Panc1 (cell line): ENCODE measurements around the gene SLC16A7. TPM values are rescaled to one million over a fixed set of nuclear protein-coding genes. Genes with fewer than 3 reads are reported as not detected.

ENCODE experiments used
- ATAC-seq: fragments of 200-7000 bp; cut with Tn5 transposase; 2 replicates; pipeline ENCODE4 v1.9.1; 2020; ENCODE audit warnings: mild to moderate bottlenecking, moderate library complexity
- BruUV-seq: library from RNA; stranded (reverse); fragments of 400-500 nt; replicated peaks from 2 replicates; lab custom pipeline; 2021; lab: Mats Ljungman, UMichigan
- CTCF ChIA-PET: fragments of 300-600 bp; sonication (Branson Sonifier 250); formaldehyde crosslinking; loops from one replicate; lab custom pipeline; 2022; ENCODE audit warnings: antibody characterized with exemption; lab: Charles Lee
- POLR2A ChIA-PET: fragments of 300-600 bp; sonication (Branson Sonifier 250); formaldehyde crosslinking; loops from one replicate; lab custom pipeline; 2022; ENCODE audit warnings: antibody characterized with exemption; lab: Charles Lee
- DNase-seq: peaks from one replicate; pipeline ENCODE4 v3.0.0-alpha.2; 2010; ENCODE audit warnings: low read depth, low spot score
- H3K27ac ChIP-seq: 2 replicates; pipeline ENCODE4 v1.5.1; 2011; ENCODE audit warnings: mild to moderate bottlenecking, low read length, inconsistent platforms
- H3K27me3 ChIP-seq: fragments of 200-500 bp; sonication (Bioruptor generic); 2 replicates; pipeline ENCODE4 v1.6.0; 2014; ENCODE audit warnings: low read length, inconsistent platforms; ENCODE audit not compliant: control insufficient read depth, insufficient read depth
- H3K36me3 ChIP-seq: fragments of 200-500 bp; sonication (Bioruptor generic); 2 replicates; pipeline ENCODE4 v1.5.1; 2014; ENCODE audit warnings: inconsistent platforms, mild to moderate bottlenecking, low read length, moderate library complexity; ENCODE audit not compliant: control insufficient read depth, insufficient read depth
- H3K4me1 ChIP-seq: 2 replicates; pipeline ENCODE4 v1.5.1; 2011; ENCODE audit warnings: inconsistent platforms, mild to moderate bottlenecking, low read length, moderate library complexity; ENCODE audit not compliant: control insufficient read depth, insufficient read depth
- H3K4me3 ChIP-seq, 2 experiments: 2 replicates each; pipeline ENCODE4 v1.5.1; 2011 to 2012; ENCODE audit warnings: low read depth in 2 of 2, low read length in 2 of 2, mild to moderate bottlenecking in 2 of 2, inconsistent platforms in 1 of 2, moderate library complexity in 1 of 2
- H3K9me3 ChIP-seq: fragments of 200-500 bp; sonication (Bioruptor generic); 2 replicates; pipeline ENCODE4 v1.5.1; 2014; ENCODE audit warnings: low read depth, mild to moderate bottlenecking, inconsistent platforms, low read length, moderate library complexity; ENCODE audit not compliant: control insufficient read depth, insufficient read depth
- POLR2AphosphoS5 ChIP-seq: IDR thresholded peaks from 2 replicates; pipeline ENCODE4 v1.6.1; 2012; ENCODE audit warnings: mild to moderate bottlenecking, low read depth, low read length, moderate library complexity
- SIN3A ChIP-seq: IDR thresholded peaks from 2 replicates; pipeline ENCODE4 v1.6.1; 2012; ENCODE audit warnings: low read depth, mild to moderate bottlenecking, low read length, moderate library complexity, borderline replicate concordance; ENCODE audit not compliant: insufficient read depth
- TCF7L2 ChIP-seq: IDR thresholded peaks from 2 replicates; pipeline ENCODE4 v1.6.1; 2011; ENCODE audit warnings: mild to moderate bottlenecking, low read depth, low read length, inconsistent platforms
- in situ Hi-C: cut with HindIII; loops from 2 replicates; pipeline ENCODE4 v1.10.0; 2016; ENCODE audit warnings: low sequenced_read_pairs, low pct_unique_long_range_greater_than_20kb
- intact Hi-C: fragments of 100-400 bp; cut with micrococcal nuclease; formaldehyde crosslinking; loops from one replicate; pipeline ENCODE4 v1.10.0; 2022; ENCODE audit not compliant: unreplicated experiment
- total RNA-seq: library from RNA; stranded (reverse); gene quantifications from one replicate; pipeline ENCODE4 v1.2.1, GENCODE V29; 2021; ENCODE audit not compliant: unreplicated experiment
- TF ChIP-seq, protein P1 (sequence below): fragments of 450-650 bp; IDR thresholded peaks from 2 replicates; pipeline ENCODE4 v1.5.1; 2017; ENCODE audit warnings: mild to moderate bottlenecking
- TF ChIP-seq, protein P2 (sequence below), 2 experiments: IDR thresholded peaks; 2 replicates each; pipeline ENCODE4 v1.6.1; 2011 to 2012; ENCODE audit warnings: low read depth in 2 of 2, control low read depth in 1 of 2, low read length in 1 of 2, mild to moderate bottlenecking in 1 of 2, moderate library complexity in 1 of 2; ENCODE audit not compliant: insufficient read depth in 1 of 2

SLC16A7 gene
- total RNA-seq, 1 experiment from 2014 or later, result 0.33 TPM

DNA sequence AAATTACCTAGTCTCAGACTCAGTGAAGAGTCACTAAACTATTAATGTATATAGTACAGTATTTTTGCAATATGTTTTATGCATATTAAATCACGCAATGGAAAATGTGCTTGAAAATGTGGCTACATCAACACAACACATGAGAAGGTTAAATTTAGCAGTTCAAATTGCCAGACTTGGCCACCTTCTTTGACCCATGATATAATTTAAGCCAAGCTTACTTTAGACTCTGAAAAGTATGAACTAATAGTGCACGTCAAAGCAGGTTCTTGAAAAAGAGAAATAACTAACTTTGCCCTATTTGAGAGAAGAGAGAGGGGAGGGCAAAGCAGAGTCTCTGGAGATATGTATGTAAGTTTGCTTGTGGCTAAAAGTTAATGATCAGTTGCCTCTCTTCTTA lies 68.7 kb downstream of the SLC16A7 start:
- ChIA-PET POLR2A (no interaction called here), CTCF (no interaction called here)
- DNase-seq (no peak), ATAC-seq (no peak)
- in situ Hi-C loops (no loop called here), intact Hi-C loops (no loop called here)
- H3K27ac ChIP-seq, result no peak overlapping the region
- no peaks in the 10 kb centered on the region for H3K9me3 ChIP-seq
- H3K4me1 ChIP-seq, result no peaks in the 10 kb centered on the region
- TF ChIP-seq SIN3A (no peak), TCF7L2 (no peak)
- TF ChIP-seq, protein P1, sequence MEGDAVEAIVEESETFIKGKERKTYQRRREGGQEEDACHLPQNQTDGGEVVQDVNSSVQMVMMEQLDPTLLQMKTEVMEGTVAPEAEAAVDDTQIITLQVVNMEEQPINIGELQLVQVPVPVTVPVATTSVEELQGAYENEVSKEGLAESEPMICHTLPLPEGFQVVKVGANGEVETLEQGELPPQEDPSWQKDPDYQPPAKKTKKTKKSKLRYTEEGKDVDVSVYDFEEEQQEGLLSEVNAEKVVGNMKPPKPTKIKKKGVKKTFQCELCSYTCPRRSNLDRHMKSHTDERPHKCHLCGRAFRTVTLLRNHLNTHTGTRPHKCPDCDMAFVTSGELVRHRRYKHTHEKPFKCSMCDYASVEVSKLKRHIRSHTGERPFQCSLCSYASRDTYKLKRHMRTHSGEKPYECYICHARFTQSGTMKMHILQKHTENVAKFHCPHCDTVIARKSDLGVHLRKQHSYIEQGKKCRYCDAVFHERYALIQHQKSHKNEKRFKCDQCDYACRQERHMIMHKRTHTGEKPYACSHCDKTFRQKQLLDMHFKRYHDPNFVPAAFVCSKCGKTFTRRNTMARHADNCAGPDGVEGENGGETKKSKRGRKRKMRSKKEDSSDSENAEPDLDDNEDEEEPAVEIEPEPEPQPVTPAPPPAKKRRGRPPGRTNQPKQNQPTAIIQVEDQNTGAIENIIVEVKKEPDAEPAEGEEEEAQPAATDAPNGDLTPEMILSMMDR, result no peak
- no peak overlapping the region for H3K4me3 ChIP-seq
- no peaks in the 10 kb centered on the region for H3K36me3 ChIP-seq
- H3K27me3 ChIP-seq, result no peaks in the 10 kb centered on the region
- no TSS peak for BruUV-seq

DNA sequence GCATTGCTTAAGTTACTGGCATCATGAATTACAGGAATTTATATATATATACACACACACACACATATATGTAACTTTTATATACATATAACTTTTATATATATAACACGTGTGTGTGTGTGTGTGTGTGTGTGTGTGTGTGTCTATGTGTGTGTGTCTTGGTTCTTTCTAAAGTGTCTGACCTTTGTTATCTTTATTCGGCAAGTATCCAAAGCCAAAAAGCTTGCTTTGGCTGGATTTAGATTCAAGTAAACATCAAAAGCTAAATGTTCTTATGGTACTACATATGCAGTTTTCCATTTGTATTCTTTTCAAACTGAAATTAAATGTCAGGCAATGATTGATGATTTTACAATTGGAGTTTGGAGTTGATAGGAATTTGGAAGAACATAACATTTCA lies 69.9 kb downstream of the SLC16A7 start:
- no peak for ATAC-seq
- DNase-seq, result no peak
- Histone ChIP-seq H3K4me3 (no peak overlapping the region), H3K27ac (no peak overlapping the region), H3K9me3 (no peaks in the 10 kb centered on the region), H3K27me3 (no peaks in the 10 kb centered on the region), H3K36me3 (no peaks in the 10 kb centered on the region), H3K4me1 (no peaks in the 10 kb centered on the region)
- intact Hi-C loops, result no loop called here
- TF ChIP-seq SIN3A (no peak), POLR2AphosphoS5 (no peak), TCF7L2 (no peak)
- TF ChIP-seq, protein P2, sequence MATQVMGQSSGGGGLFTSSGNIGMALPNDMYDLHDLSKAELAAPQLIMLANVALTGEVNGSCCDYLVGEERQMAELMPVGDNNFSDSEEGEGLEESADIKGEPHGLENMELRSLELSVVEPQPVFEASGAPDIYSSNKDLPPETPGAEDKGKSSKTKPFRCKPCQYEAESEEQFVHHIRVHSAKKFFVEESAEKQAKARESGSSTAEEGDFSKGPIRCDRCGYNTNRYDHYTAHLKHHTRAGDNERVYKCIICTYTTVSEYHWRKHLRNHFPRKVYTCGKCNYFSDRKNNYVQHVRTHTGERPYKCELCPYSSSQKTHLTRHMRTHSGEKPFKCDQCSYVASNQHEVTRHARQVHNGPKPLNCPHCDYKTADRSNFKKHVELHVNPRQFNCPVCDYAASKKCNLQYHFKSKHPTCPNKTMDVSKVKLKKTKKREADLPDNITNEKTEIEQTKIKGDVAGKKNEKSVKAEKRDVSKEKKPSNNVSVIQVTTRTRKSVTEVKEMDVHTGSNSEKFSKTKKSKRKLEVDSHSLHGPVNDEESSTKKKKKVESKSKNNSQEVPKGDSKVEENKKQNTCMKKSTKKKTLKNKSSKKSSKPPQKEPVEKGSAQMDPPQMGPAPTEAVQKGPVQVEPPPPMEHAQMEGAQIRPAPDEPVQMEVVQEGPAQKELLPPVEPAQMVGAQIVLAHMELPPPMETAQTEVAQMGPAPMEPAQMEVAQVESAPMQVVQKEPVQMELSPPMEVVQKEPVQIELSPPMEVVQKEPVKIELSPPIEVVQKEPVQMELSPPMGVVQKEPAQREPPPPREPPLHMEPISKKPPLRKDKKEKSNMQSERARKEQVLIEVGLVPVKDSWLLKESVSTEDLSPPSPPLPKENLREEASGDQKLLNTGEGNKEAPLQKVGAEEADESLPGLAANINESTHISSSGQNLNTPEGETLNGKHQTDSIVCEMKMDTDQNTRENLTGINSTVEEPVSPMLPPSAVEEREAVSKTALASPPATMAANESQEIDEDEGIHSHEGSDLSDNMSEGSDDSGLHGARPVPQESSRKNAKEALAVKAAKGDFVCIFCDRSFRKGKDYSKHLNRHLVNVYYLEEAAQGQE (IDR thresholded peaks at IDR 0.05; ENCODE audit: insufficient read depth in 1 of 2, low read depth in 2 of 2, low read length in 1 of 2), result no peak
- TF ChIP-seq, protein P1, result no peak
- ChIA-PET POLR2A (no interaction called here), CTCF (no interaction called here)
- in situ Hi-C loops, result no loop called here
- no TSS peak for BruUV-seq
